Muscle layer of colon (tissue), 2 donors: ENCODE results near the gene THEM4.
"Not testable (repeated sequence)": the region's sequence is repeated elsewhere in the genome, so short reads cannot be mapped to it uniquely, and the experiment has no call there.

ENCODE experiments used
- H3K27ac ChIP-seq: one replicate; pipeline ENCODE4 v1.7.0; 2013; ENCODE audit warnings: low read depth, mild to moderate bottlenecking, low read length, moderate library complexity
- H3K27me3 ChIP-seq, 2 donors: one replicate each; pipeline ENCODE4 v1.7.0; 2013; ENCODE audit warnings: low read length in 2 of 2, mild to moderate bottlenecking in 2 of 2; ENCODE audit not compliant: insufficient read depth in 2 of 2, control insufficient read depth in 1 of 2
- H3K36me3 ChIP-seq: one replicate; pipeline ENCODE4 v1.7.0; 2013; ENCODE audit warnings: mild to moderate bottlenecking, low read length; ENCODE audit not compliant: insufficient read depth
- H3K4me1 ChIP-seq: one replicate; pipeline ENCODE4 v1.7.0; 2013; ENCODE audit warnings: mild to moderate bottlenecking, low read length; ENCODE audit not compliant: insufficient read depth
- H3K4me3 ChIP-seq, 2 donors: one replicate each; pipeline ENCODE4 v1.7.0; 2013; ENCODE audit warnings: low read length in 2 of 2, low read depth in 1 of 2, mild to moderate bottlenecking in 1 of 2, moderate library complexity in 1 of 2
- H3K9ac ChIP-seq: one replicate; pipeline ENCODE4 v1.7.0; 2013; ENCODE audit warnings: low read length
- H3K9me3 ChIP-seq: one replicate; pipeline ENCODE4 v1.7.0; 2013; ENCODE audit warnings: mild to moderate bottlenecking, low read length
- donor health status: abdominal sarcoma.
- donor health status: Adenocarcinoma of cecum.

Gene THEM4

GRCh38 chr1:151905443-151906323 lies 3.6 kb downstream of the THEM4 start:
- not testable (repeated sequence) for H3K9me3 ChIP-seq, H3K27me3 ChIP-seq, H3K4me3 ChIP-seq, H3K36me3 ChIP-seq, H3K27ac ChIP-seq, H3K9ac ChIP-seq
- peaks cover 15% of the 10 kb centered on the region for H3K4me1 ChIP-seq

GRCh38 chr1:151905070-151905442 lies 4.3 kb downstream of the THEM4 start:
- Histone ChIP-seq H3K27me3 (no peaks in the 10 kb centered on the region), H3K36me3 (no peaks in the 10 kb centered on the region), H3K27ac (no peak overlapping the region), H3K9ac (no peak overlapping the region), H3K4me3 (no peak overlapping the region), H3K4me1 (peaks cover 11% of the 10 kb centered on the region), H3K9me3 (no peaks in the 10 kb centered on the region)

GRCh38 chr1:151902858-151903257 lies 6.5 kb downstream of the THEM4 start:
- Histone ChIP-seq H3K27ac (no peak overlapping the region), H3K4me3 (no peak overlapping the region), H3K27me3 (no peaks in the 10 kb centered on the region), H3K4me1 (no peaks in the 10 kb centered on the region), H3K9me3 (no peaks in the 10 kb centered on the region), H3K9ac (no peak overlapping the region), H3K36me3 (no peaks in the 10 kb centered on the region)

GRCh38 chr1:151900804-151901203 lies 8.5 kb downstream of the THEM4 start:
- not testable (repeated sequence) for H3K36me3 ChIP-seq, H3K27ac ChIP-seq, H3K4me3 ChIP-seq, H3K27me3 ChIP-seq, H3K9me3 ChIP-seq, H3K4me1 ChIP-seq, H3K9ac ChIP-seq

GRCh38 chr1:151898519-151898991 lies 10.8 kb downstream of the THEM4 start:
- no peaks in the 10 kb centered on the region for H3K9me3 ChIP-seq
- H3K27me3 ChIP-seq = no peaks in the 10 kb centered on the region
- H3K27ac ChIP-seq = no peak overlapping the region
- peaks cover 5% of the 10 kb centered on the region for H3K36me3 ChIP-seq
- no peak overlapping the region for H3K4me3 ChIP-seq
- no peak overlapping the region for H3K9ac ChIP-seq
- no peaks in the 10 kb centered on the region for H3K4me1 ChIP-seq

GRCh38 chr1:151897991-151898431 lies 11.3 kb downstream of the THEM4 start:
- Histone ChIP-seq H3K27ac (no peak overlapping the region), H3K27me3 (no peaks in the 10 kb centered on the region), H3K36me3 (peaks cover 10% of the 10 kb centered on the region), H3K4me1 (no peaks in the 10 kb centered on the region), H3K4me3 (no peak overlapping the region), H3K9me3 (no peaks in the 10 kb centered on the region), H3K9ac (no peak overlapping the region)

- Histone ChIP-seq H3K9ac (no peak overlapping the region), H3K4me1 (no peaks in the 10 kb centered on the region), H3K9me3 (no peaks in the 10 kb centered on the region), H3K36me3 (peaks cover 14% of the 10 kb centered on the region), H3K27ac (no peak overlapping the region), H3K27me3 (no peaks in the 10 kb centered on the region), H3K4me3 (no peak overlapping the region)
Measured at GRCh38 chr1:151893176-151893924, 16.0 kb downstream of the THEM4 start.

GRCh38 chr1:151892190-151892589 lies 17.1 kb downstream of the THEM4 start:
- no peaks in the 10 kb centered on the region for H3K27me3 ChIP-seq
- no peaks in the 10 kb centered on the region for H3K9me3 ChIP-seq
- H3K9ac ChIP-seq = no peak overlapping the region
- H3K4me1 ChIP-seq = no peaks in the 10 kb centered on the region
- peaks cover 24% of the 10 kb centered on the region for H3K36me3 ChIP-seq
- H3K4me3 ChIP-seq = no peak overlapping the region
- H3K27ac ChIP-seq = no peak overlapping the region

GRCh38 chr1:151891512-151891911 lies 17.8 kb downstream of the THEM4 start:
- H3K27me3 ChIP-seq = no peaks in the 10 kb centered on the region
- no peaks in the 10 kb centered on the region for H3K4me1 ChIP-seq
- no peak overlapping the region for H3K4me3 ChIP-seq
- H3K9ac ChIP-seq = no peak overlapping the region
- H3K27ac ChIP-seq = no peak overlapping the region
- peaks cover 24% of the 10 kb centered on the region for H3K36me3 ChIP-seq
- H3K9me3 ChIP-seq = no peaks in the 10 kb centered on the region

- Histone ChIP-seq H3K9me3 (no peaks in the 10 kb centered on the region), H3K9ac (no peak overlapping the region), H3K4me1 (no peaks in the 10 kb centered on the region), H3K27ac (no peak overlapping the region), H3K36me3 (peaks cover 19% of the 10 kb centered on the region), H3K4me3 (no peak overlapping the region), H3K27me3 (no peaks in the 10 kb centered on the region)
Measured at GRCh38 chr1:151888972-151889570, 20.2 kb downstream of the THEM4 start.

- Histone ChIP-seq H3K4me3 (no peak overlapping the region), H3K36me3 (peaks cover 12% of the 10 kb centered on the region), H3K9ac (no peak overlapping the region), H3K9me3 (no peaks in the 10 kb centered on the region), H3K27me3 (no peaks in the 10 kb centered on the region), H3K27ac (no peak overlapping the region), H3K4me1 (no peaks in the 10 kb centered on the region)
Measured at GRCh38 chr1:151887028-151887427, 22.3 kb downstream of the THEM4 start.
